Epidermal melanocyte (primary cell): Measurements from ENCODE around the gene B4GALNT4.
A peak's percentile ranks its signal among the peaks of the same experiment; 100 is the strongest.
"Not testable (repeated sequence)": the region's sequence is repeated elsewhere in the genome, so short reads cannot be mapped to it uniquely, and the experiment has no call there.

Experiments
- DNase-seq: peaks from one replicate; pipeline ENCODE4 v3.0.0; 2011; ENCODE audit warnings: low spot score; ENCODE audit not compliant: insufficient read length

B4GALNT4 gene

DNA sequence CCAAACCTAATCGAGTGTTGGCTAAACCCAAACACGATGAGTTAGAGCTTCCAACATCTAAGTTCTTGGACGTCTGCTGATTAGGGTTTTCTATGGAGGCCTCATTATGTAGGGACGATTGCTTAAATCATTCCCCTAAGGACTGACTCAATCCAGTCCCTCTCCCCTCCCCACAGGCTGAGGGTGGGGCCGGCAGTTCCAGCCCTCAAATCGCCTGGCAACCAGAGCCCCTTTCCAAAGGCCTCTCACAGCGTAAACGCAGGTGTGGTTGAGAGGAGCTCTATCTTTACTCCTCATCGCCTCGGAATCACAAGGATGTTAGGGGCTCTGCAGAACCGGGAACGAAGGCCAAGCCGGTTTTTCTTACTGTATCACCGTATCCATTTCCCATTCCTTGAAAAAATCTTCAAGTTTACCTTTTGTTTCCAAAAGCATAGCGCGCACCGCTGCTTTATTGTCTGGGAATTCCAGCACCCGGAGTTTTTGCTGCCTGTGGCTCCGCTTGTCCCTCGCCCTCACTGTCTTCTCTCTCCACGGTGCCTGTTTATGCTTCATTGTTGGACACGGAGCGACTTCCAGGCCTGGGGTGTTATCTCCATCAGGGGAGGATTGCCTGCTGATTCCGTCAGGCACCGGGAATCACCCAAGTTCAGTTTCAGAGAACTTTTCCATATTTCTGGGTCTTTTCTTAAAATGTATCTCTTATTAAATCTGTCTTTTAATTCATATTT, 34.9 kb upstream of the B4GALNT4 start:
- DNase-seq: no peak

DNA sequence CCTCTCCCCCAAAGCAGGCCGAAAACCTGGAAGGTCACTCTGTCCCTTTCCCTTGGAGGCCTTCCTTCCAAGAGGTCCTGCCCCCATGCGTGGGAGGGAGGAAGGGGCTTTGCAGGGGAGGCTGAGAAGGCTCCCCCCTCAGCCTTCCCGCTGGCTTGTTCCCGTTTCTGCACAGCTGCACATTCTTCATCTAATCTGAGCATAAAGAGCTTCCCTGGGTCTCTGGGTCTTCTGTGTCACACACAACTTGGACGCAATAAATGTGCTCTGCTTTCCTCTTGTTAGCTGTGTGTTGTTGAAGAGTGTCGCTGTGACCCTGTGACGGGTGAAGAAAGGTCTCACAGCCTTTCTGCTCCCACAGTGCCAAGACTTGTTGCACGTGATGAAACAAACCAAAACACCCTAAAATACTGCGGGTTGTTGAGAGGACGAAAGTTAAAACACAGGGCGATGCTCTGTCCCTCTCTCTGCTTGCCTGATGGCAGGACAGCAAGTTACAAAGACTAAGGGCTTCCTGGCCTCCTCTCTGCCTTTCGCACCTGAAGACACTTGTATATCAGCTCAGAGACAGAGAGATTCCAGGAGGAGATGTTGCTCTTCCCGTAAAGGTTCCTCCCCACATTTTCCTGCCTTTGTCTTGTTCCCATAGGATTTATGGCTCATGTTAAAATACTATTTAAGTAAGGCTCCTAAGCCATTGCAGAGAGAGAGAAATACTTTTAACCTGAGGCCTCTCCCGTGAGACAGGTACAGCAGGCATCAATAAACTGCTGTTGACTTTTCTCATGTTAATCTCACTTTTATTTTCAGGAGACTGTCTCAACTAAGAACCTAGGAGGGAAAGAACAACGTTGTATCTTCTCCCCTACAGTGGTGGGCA, 33.3 kb upstream of the B4GALNT4 start:
- no peak for DNase-seq

DNA sequence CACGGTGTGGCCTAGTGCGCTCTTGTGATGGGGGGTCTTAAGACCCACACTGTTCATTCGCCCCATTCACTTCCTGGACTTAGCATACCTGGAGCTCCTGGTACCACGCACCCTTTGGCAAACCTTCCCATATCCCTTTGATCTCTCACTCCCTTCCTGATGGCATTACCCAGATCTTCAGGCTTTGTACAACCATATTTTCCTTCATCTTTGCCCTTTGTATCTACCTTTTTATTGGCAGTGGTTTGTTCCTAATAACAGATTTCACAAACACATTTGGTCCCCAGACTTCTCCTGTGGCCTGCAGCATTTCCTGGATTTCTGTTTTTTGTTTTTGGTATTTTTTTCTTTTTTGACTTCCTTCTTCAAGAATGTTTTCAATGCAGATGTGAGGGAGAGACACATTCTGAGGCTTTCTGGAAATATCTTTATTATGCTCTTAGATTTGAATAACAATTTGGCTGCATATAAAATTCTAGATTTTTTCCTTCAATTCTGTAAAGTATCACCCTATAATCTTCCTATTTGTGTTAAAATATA, 32.6 kb upstream of the B4GALNT4 start:
- DNase-seq: no peak

DNA sequence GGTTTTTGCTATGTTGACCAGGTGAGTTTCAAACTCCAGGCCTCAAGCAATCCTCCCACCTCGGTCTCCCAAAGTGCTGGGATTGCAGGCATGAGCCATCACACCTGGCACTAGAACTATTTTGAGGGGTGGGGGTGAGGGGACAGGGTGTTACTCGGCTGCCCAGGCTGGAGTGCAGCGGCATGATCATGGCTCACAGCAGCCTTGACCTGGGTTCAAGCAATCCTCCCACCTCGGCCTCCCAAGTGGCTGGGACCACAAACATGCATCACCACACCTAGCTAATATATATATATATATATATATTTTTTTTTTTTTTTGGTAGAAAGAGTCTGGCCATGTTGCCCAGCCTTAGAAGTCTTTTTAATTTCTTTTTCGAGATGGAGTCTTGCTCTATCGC, 31.6 kb upstream of the B4GALNT4 start:
- DNase-seq: no peak

DNA sequence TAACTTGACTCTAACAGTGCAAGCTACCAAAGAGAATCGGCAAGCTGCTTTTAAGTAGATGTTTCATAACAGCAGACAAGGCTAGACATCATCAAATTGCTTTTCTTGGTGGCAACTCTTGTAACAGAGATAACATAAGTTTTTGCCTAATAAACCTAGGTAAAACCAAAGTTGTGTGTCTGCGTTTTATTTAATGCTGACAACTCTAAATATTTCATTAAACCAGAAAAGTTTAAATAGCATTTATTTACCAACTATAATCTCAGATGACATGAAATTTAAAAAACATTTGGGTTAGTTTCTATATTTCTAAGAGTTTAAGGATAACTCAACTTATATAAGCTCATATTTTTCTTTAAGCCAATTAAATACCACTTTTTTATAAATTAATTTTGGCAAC, 29.3 kb upstream of the B4GALNT4 start:
- DNase-seq: no peak

DNA sequence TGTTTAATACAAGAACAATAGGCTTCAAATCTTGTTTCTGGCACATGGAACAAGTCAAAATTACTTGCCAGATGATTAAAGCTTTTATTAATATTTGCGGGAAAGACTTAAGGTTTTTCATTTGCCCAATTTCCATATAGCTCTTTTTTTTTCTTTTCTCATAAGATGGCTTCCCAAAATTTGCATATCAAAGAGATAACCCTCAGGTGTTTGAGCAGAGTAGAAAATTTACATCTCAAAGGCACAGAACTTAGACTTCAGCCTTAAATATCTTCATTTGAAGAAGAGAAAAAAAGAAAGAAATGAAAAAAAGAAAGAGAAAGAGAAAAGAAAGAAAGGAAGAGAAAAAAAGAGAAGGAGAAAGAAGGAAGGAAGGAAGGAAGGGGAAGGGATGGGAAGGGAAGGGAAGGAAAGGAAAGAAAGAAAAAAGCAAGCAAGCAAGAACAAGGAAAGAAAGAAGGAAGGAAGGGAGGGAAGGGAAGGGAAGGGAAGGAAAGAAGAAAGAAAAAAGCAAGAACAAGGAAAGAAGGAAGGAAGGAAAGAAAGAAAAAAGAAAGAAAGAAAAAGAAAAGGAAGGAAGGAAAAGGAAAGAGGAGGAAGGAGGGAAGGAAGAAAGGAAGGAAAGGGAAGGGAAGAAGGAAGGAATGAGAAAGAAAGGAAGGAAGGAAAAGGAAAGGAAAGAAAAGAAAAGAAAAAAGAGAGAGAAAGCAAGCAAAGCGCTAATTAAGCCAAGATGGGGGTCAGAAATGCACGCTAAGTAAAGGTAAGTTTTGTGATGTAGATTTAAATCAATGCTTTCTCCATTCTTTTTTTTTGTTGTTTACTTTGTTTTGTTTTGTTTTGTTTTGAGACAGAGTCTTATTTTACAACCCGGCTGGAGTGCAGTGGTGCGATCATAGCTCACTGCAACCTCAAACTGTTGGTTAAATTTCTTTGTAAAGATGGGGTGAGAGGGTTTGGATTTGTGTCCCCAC, 28.5 kb upstream of the B4GALNT4 start:
- DNase-seq: no peak

DNA sequence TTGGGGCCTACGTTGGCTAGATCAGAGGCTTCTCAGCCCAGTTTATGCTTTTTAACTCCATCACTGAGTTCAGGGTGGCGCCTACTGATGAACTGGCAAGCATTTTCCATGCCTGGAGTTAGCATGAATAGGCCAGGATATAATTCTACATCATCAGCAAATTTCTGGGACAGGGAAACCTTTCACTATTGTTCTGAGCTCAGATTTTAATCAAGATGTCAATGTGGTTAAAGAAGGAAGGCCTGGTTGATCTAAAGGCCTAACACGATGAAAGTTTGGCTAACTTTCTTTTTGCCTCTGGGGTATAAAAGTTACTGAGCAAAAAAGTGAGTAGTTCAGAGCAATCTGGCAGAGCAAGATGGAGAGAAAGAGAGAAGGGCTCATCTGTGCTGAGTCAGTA, 27.0 kb upstream of the B4GALNT4 start:
- peak; percentile 80 for DNase-seq

DNA sequence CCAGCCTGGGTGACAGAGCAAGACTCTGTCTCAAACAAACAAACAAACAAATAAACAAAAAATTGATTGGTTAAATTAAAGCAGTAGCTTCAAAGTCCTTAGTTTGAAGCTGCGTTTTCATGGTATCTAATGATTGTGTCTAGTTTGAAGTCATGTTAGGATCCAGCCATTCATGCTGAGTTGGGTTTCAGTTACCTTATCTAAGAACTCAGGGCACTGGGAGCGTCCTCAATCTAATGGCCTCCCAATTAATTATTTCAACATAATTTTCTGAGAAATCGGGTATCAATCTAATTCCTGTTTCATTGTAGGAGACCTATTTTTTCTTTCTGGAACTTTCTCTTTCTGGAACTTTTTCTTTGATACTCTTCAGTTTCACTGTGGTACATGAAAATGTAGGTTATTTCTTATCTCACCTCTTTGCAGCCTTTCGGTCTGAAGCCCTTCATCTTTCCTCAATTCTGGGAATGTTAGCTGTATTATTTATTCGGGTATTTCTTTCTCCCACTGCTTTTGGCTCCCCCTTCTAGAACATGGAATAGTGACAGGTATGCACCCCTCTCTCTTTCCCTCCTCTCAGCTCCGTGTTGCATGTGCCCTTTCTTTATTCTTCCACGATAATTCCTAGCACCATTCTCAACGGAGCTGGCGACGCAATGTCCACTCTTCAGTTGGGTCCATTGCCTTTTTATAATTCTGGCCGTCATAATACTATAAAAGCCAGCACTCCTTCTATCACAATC, 24.3 kb upstream of the B4GALNT4 start:
- no peak for DNase-seq

DNA sequence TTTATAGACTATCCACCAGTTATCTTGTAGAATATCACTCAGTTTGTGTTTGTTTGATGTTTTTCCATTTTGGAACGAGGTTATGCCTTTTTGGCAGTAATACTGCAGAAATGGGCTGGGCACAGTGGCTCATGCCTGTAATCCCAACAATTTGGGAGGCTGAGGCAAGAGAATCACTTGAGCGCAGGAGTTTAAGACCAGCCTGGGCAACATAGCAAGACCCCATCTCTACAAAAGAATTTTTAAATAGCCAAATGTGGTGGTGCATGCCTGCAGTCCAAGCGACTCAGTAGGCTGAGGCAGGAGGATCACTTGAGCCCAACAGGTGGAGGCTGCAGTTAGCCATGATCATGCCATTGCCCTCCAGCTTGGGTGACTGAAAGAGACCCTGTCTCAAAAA, 22.8 kb upstream of the B4GALNT4 start:
- no peak for DNase-seq

DNA sequence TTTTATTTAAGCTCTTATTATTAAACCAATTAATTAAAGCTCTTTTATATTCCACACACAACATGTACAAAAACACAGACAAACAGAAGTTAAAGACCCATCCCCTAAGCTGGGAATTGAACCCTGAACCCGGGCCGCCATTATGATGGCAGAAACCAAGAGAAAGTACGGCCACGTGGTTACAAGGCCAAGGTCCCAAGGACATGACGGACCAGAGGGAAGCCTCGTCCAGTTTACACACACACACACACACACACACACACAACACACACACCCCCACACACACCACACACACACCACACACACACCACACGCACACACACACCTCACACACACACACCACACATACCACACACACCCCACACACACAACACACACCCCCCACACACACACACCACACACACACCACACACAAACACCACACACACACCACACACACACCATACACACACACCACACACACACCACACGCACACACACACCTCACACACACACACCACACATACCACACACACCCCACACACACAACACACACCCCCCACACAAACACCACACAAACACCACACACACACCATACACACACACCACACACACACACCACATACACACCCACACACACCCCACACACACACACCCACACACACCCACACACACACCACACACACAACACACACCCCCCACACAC, 19.9 kb upstream of the B4GALNT4 start:
- not testable (repeated sequence) for DNase-seq

DNA sequence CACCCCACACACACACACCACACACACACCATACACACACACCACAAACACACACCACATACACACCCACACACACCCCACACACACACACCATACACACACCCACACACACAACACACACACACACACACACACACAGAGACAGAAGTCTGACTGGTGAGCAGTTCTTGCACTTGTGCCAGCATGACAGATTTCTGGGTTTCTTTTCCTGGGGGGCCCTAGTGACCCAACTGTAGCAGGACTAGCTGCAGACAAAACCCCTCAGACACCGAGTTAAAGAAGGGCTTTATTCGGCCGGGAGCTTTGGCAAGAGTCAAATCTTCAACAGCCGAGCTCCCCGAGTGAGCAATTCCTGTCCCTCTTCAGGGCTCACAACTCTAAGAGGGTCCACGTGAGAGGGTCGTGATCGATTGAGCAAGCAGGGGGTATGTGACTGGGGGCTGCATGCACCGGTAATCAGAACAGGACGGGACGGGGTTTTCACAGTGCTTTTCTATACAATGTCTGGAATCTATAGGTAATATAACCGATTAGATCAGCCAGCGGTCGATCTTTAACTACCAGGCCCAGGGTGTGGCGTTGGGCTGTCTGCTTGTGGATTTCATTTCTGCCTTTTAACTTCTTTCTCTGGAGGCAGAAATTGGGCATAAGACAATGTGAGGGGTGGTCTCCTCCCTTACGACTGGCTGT, 19.1 kb upstream of the B4GALNT4 start:
- DNase-seq: not testable (repeated sequence)

DNA sequence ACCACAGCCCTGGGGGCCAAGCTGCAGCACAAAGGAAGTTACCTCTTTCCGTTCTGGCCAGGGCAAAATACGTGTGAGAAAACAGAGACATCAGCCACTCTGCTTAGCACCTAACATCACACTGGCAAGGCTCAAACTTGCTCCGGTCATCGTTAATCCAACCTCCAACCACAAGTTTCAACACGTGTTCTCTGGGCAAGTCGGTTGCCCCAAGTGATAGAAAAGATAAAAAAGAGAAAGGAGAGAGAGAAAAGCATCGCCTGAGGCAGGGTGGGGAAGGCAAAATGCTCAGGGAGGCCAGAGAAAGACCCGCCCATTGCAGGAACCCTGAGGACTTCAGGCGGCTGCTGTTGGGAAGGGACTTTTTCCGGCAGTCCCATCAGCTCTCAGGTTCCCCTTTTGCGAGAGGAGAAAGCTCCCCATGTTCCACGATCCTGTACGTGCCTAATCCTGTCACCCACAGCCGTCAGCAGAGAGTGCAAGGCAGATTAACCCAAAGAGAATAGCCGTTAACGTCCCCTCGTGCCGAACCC, 18.5 kb upstream of the B4GALNT4 start:
- no peak for DNase-seq

DNA sequence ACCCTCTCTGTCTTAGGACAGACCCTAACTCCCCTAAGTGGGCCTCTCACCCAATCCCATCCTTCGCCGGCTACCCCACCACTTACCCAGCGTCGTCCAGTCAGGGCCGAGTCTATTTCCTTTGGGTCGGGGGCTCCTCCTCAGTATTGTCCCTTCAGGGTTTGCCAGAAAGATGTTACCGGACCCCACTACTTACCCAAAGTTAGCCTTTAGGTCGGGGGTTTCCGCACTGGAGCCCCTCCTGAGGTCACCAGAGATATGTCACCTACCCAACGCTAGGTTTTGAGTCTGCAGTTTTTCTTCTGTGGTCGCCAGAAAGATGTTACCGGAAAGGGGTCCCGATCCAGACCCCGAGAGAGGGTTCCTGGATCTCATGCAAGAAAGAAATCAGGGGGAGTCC, 17.9 kb upstream of the B4GALNT4 start:
- DNase-seq: no peak

DNA sequence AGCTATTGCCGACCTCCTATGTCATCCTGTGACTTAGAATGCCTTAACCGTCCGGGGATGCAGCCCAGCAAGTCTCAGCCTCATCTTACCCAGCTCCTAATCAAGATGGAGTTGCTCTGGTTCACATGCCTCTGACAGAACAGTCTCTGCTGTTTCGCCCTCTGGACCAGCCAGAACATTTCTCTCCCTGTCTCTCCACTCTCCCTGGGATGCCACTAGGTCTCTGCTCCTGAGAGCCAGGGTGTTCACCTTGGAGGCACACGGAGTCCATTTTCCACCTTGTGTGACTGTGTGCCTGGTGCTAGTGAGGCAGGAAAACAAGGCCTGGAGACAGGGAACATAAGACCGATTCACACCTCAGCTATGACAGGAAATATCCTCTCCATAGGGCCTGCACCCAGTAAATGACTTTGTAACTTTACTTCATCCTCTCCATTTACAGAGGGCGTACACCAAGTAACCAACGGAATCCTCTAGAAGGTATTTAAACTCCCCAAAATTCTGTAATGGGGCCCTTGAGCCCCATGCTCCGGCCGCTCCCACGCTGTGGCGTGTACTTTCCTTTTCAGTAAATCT, 16.8 kb upstream of the B4GALNT4 start:
- no peak for DNase-seq

DNA sequence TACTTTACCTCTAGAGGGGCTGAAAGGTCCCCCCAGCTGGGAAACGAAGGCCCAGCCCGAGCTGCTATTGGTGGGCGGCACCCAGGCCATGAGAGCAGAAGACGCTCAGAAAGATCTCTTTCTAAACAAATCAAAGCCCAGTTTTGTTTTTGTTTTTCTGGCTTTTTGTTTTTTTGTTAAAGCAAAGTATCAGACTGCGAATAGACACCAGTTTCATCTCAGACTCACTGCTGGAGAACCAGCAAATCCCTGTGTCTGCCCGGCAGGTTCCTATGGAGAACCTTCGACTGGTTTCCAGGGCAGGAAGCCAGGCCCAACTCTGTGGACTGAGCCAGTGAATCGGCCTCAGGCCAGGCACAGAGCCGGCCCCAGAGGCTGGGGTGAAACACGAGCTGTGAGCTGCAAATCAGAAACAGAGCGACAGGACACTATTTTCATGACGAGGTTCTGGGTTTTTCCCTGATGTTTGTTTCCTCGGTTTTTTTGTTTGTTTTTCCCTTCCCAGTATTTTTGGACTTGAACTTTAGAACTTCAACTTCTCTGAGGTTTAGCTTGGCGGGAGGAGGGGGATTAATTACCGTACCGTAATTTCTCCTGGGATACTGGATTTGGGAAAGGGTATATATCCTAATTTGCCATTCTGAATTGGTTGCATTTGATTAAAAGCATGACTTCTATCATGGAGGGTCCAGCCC, 16.0 kb upstream of the B4GALNT4 start:
- no peak for DNase-seq

DNA sequence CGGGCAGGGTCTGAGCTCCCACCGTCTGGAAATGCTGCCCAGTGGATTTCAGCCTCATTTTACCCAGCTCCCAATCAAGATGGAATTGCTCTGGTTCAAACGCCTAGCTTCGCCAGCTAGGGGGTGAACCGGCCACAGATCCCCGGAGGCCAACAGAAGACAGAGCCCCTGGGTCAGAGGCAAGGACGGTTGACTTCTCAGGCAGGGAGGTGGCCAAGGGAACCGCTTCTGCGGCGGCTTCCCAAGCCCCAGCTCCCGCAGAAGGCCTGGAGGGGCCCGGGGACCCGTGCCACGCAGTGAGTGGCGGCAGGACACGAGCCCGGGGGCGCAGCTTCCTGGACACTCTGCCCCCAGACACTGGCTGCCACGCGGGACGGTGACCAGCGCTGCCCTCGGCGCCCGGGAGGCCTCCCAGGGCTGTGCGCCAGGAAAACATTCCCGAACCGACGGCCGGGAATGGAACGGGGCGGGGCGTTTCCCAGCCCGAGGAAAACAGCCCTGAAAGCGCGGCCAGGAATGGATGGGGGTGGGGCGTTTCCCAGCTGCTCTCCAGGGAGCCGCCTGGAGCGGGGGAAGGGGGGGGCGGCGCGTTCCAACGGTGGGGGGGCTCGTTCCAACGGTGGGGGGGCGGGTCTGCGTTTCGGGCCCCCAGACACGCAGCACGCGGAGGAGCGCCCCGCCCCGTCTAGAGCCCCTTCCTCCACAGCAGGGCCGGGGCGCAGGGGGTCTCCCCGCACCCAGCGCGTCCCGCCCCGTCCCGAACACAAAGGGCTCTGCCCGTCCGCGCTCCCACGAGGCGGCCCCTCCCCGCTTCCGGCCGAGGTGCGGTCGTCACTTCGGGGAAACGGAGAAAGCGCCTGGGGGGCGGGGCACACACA, 13.5 kb upstream of the B4GALNT4 start:
- DNase-seq: peak; percentile 94

DNA sequence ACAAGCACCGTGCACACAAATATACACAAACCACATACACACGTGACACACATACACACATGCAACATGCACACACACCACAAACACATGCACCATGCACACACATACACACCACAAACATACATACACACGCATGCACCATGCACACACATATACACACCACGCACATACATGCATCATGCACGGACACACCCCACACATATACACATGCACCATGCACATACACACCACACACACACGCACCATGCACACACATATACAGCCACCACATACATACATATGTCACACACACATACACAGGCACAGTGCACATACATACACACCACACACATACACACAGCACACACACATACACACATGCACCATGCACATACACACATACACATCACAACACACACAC, 12.7 kb upstream of the B4GALNT4 start:
- no peak for DNase-seq
